KMS-11 (cell line): Measurements from ENCODE around the gene DISP3.

Experiments
- H2AFZ ChIP-seq: fragments of 200-600 bp; sonication (generic); 2 replicates; pipeline ENCODE4 v1.6.1; 2016; ENCODE audit warnings: antibody characterized with exemption, mixed run types, low read depth
- H3K27ac ChIP-seq: fragments of 200-600 bp; sonication (generic); 2 replicates; pipeline ENCODE4 v1.6.1; 2016; ENCODE audit warnings: mild to moderate bottlenecking, mixed run types
- H3K27me3 ChIP-seq: fragments of 200-600 bp; sonication (generic); 2 replicates; pipeline ENCODE4 v1.6.1; 2017; ENCODE audit warnings: mild to moderate bottlenecking, low read depth, mixed run types, moderate library complexity; ENCODE audit not compliant: insufficient read depth
- H3K36me3 ChIP-seq: fragments of 200-600 bp; sonication (generic); 2 replicates; pipeline ENCODE4 v1.6.1; 2017; ENCODE audit warnings: mild to moderate bottlenecking, mixed run types; ENCODE audit not compliant: insufficient read depth
- H3K4me1 ChIP-seq: fragments of 200-600 bp; sonication (generic); 2 replicates; pipeline ENCODE4 v1.6.1; 2016; ENCODE audit warnings: mild to moderate bottlenecking, low read depth, mixed run types; ENCODE audit not compliant: poor library complexity, severe bottlenecking
- H3K4me2 ChIP-seq: fragments of 200-600 bp; sonication (generic); 2 replicates; pipeline ENCODE4 v1.7.0; 2016; ENCODE audit warnings: mild to moderate bottlenecking, mixed run types
- H3K4me3 ChIP-seq: fragments of 200-600 bp; sonication (generic); IDR thresholded peaks from 2 replicates; pipeline ENCODE4 v1.6.1; 2017; ENCODE audit warnings: low read depth, low read length, mixed read lengths; ENCODE audit not compliant: insufficient read depth
- H3K79me2 ChIP-seq: fragments of 200-600 bp; sonication (generic); 2 replicates; pipeline ENCODE4 v1.6.1; 2016; ENCODE audit warnings: low read depth, mixed run types; ENCODE audit not compliant: insufficient read depth
- H3K9ac ChIP-seq: fragments of 200-600 bp; sonication (generic); 2 replicates; pipeline ENCODE4 v1.6.1; 2016; ENCODE audit warnings: mild to moderate bottlenecking, mixed run types
- H4K20me1 ChIP-seq: fragments of 200-600 bp; sonication (generic); 2 replicates; pipeline ENCODE4 v1.6.1; 2016; ENCODE audit warnings: mild to moderate bottlenecking, mixed run types; ENCODE audit not compliant: insufficient read depth
- CTCF ChIP-seq: fragments of 200-600 bp; sonication (generic); conservative IDR thresholded peaks from 2 replicates; pipeline ENCODE4 v1.6.1; 2017; ENCODE audit warnings: low read depth, mild to moderate bottlenecking, antibody characterized with exemption, low read length, moderate library complexity, mixed read lengths

The DISP3 gene

GRCh38 chr1:11538886-11539285, 59.9 kb downstream of the DISP3 start:
- Histone ChIP-seq H3K4me2 (no peak overlapping the region), H3K27me3 (peaks cover 32% of the 10 kb centered on the region; the same call in 1 of the 2 replicates), H3K36me3 (no peaks in the 10 kb centered on the region), H3K4me1 (no peaks in the 10 kb centered on the region), H3K9ac (no peak overlapping the region), H2AFZ (no peak overlapping the region), H3K27ac (no peak overlapping the region), H3K79me2 (no peaks in the 10 kb centered on the region), H4K20me1 (no peaks in the 10 kb centered on the region), H3K4me3 (no peak overlapping the region)
- no peak for TF ChIP-seq CTCF

- Histone ChIP-seq H2AFZ (no peak overlapping the region), H3K79me2 (no peaks in the 10 kb centered on the region), H3K27me3 (peaks cover 41% of the 10 kb centered on the region), H3K4me1 (no peaks in the 10 kb centered on the region), H3K9ac (no peak overlapping the region), H3K27ac (no peak overlapping the region), H4K20me1 (no peaks in the 10 kb centered on the region), H3K36me3 (no peaks in the 10 kb centered on the region), H3K4me2 (no peak overlapping the region), H3K4me3 (no peak overlapping the region)
- TF ChIP-seq CTCF, result no peak
These were observed 61.2 kb downstream of the DISP3 start for GRCh38 chr1:11539850-11540772.

- no peaks in the 10 kb centered on the region for H3K36me3 ChIP-seq
- no peak for TF ChIP-seq CTCF
- H3K27ac ChIP-seq, result no peak overlapping the region
- H3K9ac ChIP-seq, result no peak overlapping the region
- H4K20me1 ChIP-seq, result no peaks in the 10 kb centered on the region
- no peaks in the 10 kb centered on the region for H3K4me1 ChIP-seq
- no peak overlapping the region for H3K4me2 ChIP-seq
- no peak overlapping the region for H3K4me3 ChIP-seq
- peaks cover 48% of the 10 kb centered on the region for H3K27me3 ChIP-seq
- H3K79me2 ChIP-seq, result no peaks in the 10 kb centered on the region
- no peak overlapping the region for H2AFZ ChIP-seq
These were observed 61.8 kb downstream of the DISP3 start for GRCh38 chr1:11540773-11541160.

GRCh38 chr1:11541236-11541635, 62.3 kb downstream of the DISP3 start:
- no peak overlapping the region for H2AFZ ChIP-seq
- peaks cover 51% of the 10 kb centered on the region for H3K27me3 ChIP-seq
- no peak for TF ChIP-seq CTCF

More at GRCh38 chr1:11541236-11541635, 62.3 kb downstream of the DISP3 start:
- no peaks in the 10 kb centered on the region for H3K4me1 ChIP-seq
- no peaks in the 10 kb centered on the region for H3K79me2 ChIP-seq
- H3K9ac ChIP-seq, result no peak overlapping the region
- H3K27ac ChIP-seq, result no peak overlapping the region
- no peak overlapping the region for H3K4me3 ChIP-seq
- no peaks in the 10 kb centered on the region for H4K20me1 ChIP-seq
- H3K36me3 ChIP-seq, result no peaks in the 10 kb centered on the region
- no peak overlapping the region for H3K4me2 ChIP-seq
